GM12891 (cell line): ENCODE results near the gene GSTA5.
"Not testable (repeated sequence)": the region's sequence is repeated elsewhere in the genome, so short reads cannot be mapped to it uniquely, and the experiment has no call there.

ENCODE experiments used
- POLR2A ChIP-seq: IDR thresholded peaks from 2 replicates; pipeline ENCODE4 v1.6.1; 2011; ENCODE audit warnings: low read depth, low read length, control low read depth
- POLR2AphosphoS5 ChIP-seq: IDR thresholded peaks from 2 replicates; pipeline ENCODE4 v1.6.1; 2011; ENCODE audit warnings: low read depth, low read length, control low read depth
- POU2F2 ChIP-seq: IDR thresholded peaks from 2 replicates; pipeline ENCODE4 v1.6.1; 2011; ENCODE audit warnings: low read depth, mild to moderate bottlenecking, control low read depth, low read length, moderate library complexity
- SPI1 ChIP-seq: IDR thresholded peaks from 2 replicates; pipeline ENCODE4 v1.6.1; 2011; ENCODE audit warnings: low read depth, low read length, control low read depth
- TAF1 ChIP-seq: IDR thresholded peaks from 2 replicates; pipeline ENCODE4 v1.6.1; 2011; ENCODE audit warnings: low read depth, low read length, control low read depth

- TF ChIP-seq TAF1, POLR2A, POLR2AphosphoS5, SPI1, POU2F2: not testable (repeated sequence)
These were observed 57.8 kb downstream of the GSTA5 start for GRCh38 chr6:52782696-52783274.
